Measurements from ENCODE around the gene CBY2.
A peak's percentile ranks its signal among the peaks of the same experiment; 100 is the strongest.

The CBY2 gene

GRCh38 chr13:45714170-45714569, 12.1 kb downstream of the CBY2 start:
- ATAC-seq (ENCODE audit: low read depth): no peak
- no peak for DNase-seq (ENCODE audit: low spot score)
- Histone ChIP-seq H3K9me3 (ENCODE audit: severe bottlenecking) (no peaks in the 10 kb centered on the region), H3K36me3 (ENCODE audit: low read depth) (no peaks in the 10 kb centered on the region), H3K27ac (ENCODE audit: poor library complexity, severe bottlenecking) (no peak overlapping the region), H3K4me3 (ENCODE audit: severe bottlenecking) (no peak overlapping the region), H3K27me3 (ENCODE audit: insufficient read depth, poor library complexity, severe bottlenecking) (no peaks in the 10 kb centered on the region), H3K4me1 (ENCODE audit: insufficient read depth, poor library complexity, severe bottlenecking) (no peaks in the 10 kb centered on the region)
- no peak for TF ChIP-seq CTCF (IDR thresholded peaks at IDR 0.05; ENCODE audit: poor library complexity, severe bottlenecking)

- no peak for TF ChIP-seq CTCF (IDR thresholded peaks at IDR 0.05; ENCODE audit: poor library complexity, severe bottlenecking)
- Histone ChIP-seq H3K4me3 (ENCODE audit: severe bottlenecking) (no peak overlapping the region), H3K27me3 (ENCODE audit: insufficient read depth, poor library complexity, severe bottlenecking) (no peaks in the 10 kb centered on the region), H3K27ac (ENCODE audit: poor library complexity, severe bottlenecking) (no peak overlapping the region), H3K9me3 (ENCODE audit: severe bottlenecking) (no peaks in the 10 kb centered on the region), H3K4me1 (ENCODE audit: insufficient read depth, poor library complexity, severe bottlenecking) (no peaks in the 10 kb centered on the region), H3K36me3 (ENCODE audit: low read depth) (no peaks in the 10 kb centered on the region)
- no peak for DNase-seq (ENCODE audit: low spot score)
- ATAC-seq (ENCODE audit: low read depth): no peak
Observed at GRCh38 chr13:45715351-45715750, 13.2 kb downstream of the CBY2 start.

- no peak for TF ChIP-seq CTCF (IDR thresholded peaks at IDR 0.05; ENCODE audit: poor library complexity, severe bottlenecking)
- no peak for ATAC-seq (ENCODE audit: low read depth)
Observed at GRCh38 chr13:45717349-45717748, 15.2 kb downstream of the CBY2 start.

GRCh38 chr13:45718063-45718462, 15.9 kb downstream of the CBY2 start:
- H3K4me3 ChIP-seq (ENCODE audit: severe bottlenecking): no peak overlapping the region
- no peak overlapping the region for H3K27ac ChIP-seq (ENCODE audit: poor library complexity, severe bottlenecking)
- H3K27me3 ChIP-seq (ENCODE audit: insufficient read depth, poor library complexity, severe bottlenecking): no peaks in the 10 kb centered on the region
- H3K9me3 ChIP-seq (ENCODE audit: severe bottlenecking): no peaks in the 10 kb centered on the region
- DNase-seq (ENCODE audit: low spot score): no peak
- no peak for ATAC-seq (ENCODE audit: low read depth)
- H3K36me3 ChIP-seq (ENCODE audit: low read depth): no peaks in the 10 kb centered on the region
- H3K4me1 ChIP-seq (ENCODE audit: insufficient read depth, poor library complexity, severe bottlenecking): no peaks in the 10 kb centered on the region
- peak; percentile 52 for TF ChIP-seq CTCF (IDR thresholded peaks at IDR 0.05; ENCODE audit: poor library complexity, severe bottlenecking)

More at GRCh38 chr13:45717349-45717748, 15.2 kb downstream of the CBY2 start:
- H3K27ac ChIP-seq (ENCODE audit: poor library complexity, severe bottlenecking): no peak overlapping the region
- H3K4me1 ChIP-seq (ENCODE audit: insufficient read depth, poor library complexity, severe bottlenecking): no peaks in the 10 kb centered on the region
- no peaks in the 10 kb centered on the region for H3K9me3 ChIP-seq (ENCODE audit: severe bottlenecking)
- H3K27me3 ChIP-seq (ENCODE audit: insufficient read depth, poor library complexity, severe bottlenecking): no peaks in the 10 kb centered on the region
- no peak for DNase-seq (ENCODE audit: low spot score)
- no peak overlapping the region for H3K4me3 ChIP-seq (ENCODE audit: severe bottlenecking)
- no peaks in the 10 kb centered on the region for H3K36me3 ChIP-seq (ENCODE audit: low read depth)

- Histone ChIP-seq H3K4me1 (ENCODE audit: insufficient read depth, poor library complexity, severe bottlenecking) (no peaks in the 10 kb centered on the region), H3K27ac (ENCODE audit: poor library complexity, severe bottlenecking) (no peak overlapping the region), H3K9me3 (ENCODE audit: severe bottlenecking) (no peaks in the 10 kb centered on the region), H3K4me3 (ENCODE audit: severe bottlenecking) (no peak overlapping the region), H3K27me3 (ENCODE audit: insufficient read depth, poor library complexity, severe bottlenecking) (no peaks in the 10 kb centered on the region), H3K36me3 (ENCODE audit: low read depth) (no peaks in the 10 kb centered on the region)
- no peak for TF ChIP-seq CTCF (IDR thresholded peaks at IDR 0.05; ENCODE audit: poor library complexity, severe bottlenecking)
- ATAC-seq (ENCODE audit: low read depth): no peak
- no peak for DNase-seq (ENCODE audit: low spot score)
Observed at GRCh38 chr13:45718992-45719391, 16.9 kb downstream of the CBY2 start.
